A549 (cell line): ENCODE data around the gene FAR2. TPM values are rescaled to one million over a fixed set of nuclear protein-coding genes. Genes with fewer than 3 reads are reported as not detected.
"Not testable (repeated sequence)": the region's sequence is repeated elsewhere in the genome, so short reads cannot be mapped to it uniquely, and the experiment has no call there.

Source experiments
- ATAC-seq, 2 experiments: fragments of 200-7000 bp in 1 of 2; fragments of >200 bp in 1 of 2; cut with Nextera tagmentation in 1 of 2; cut with Tn5 transposase in 1 of 2; 3 replicates each; pipeline versions ENCODE4 v1.8.0 to v1.9.1; 2018 to 2020; ENCODE audit warnings: mild to moderate bottlenecking in 1 of 2, moderate library complexity in 1 of 2
- CTCF ChIA-PET: fragments of 300-600 bp; sonication (Branson Sonifier 250); formaldehyde crosslinking; extraction: SDS; loops from one replicate; lab custom pipeline; 2021; ENCODE audit warnings: antibody characterized with exemption, inconsistent platforms; lab: Yijun Ruan, JAX
- POLR2A ChIA-PET: fragments of 350-600 bp; formaldehyde crosslinking; extraction: SDS; loops from one replicate; lab custom pipeline; 2021; ENCODE audit warnings: antibody characterized with exemption, inconsistent platforms; lab: Yijun Ruan, JAX
- DNase-seq, 2 experiments: peaks; one replicate each; pipeline versions ENCODE4 v3.0.0 to v3.0.0-alpha.2; 2011 to 2016; ENCODE audit warnings: low read depth in 1 of 2, low spot score in 1 of 2
- FAIRE-seq: peaks from 2 replicates; lab custom pipeline; 2011; peaks lifted over from hg19 to GRCh38; lab: Jason Lieb, UNC
- H3K27ac ChIP-seq, 2 experiments: fragments of >200 bp; sonication (Bioruptor Twin); formaldehyde crosslinking; 3 replicates each; pipeline ENCODE4 v1.5.1; 2016 to 2017
- H3K4me1 ChIP-seq: fragments of >200 bp; sonication (Bioruptor Twin); formaldehyde crosslinking; 3 replicates; pipeline ENCODE4 v1.6.1; 2016
- H3K4me2 ChIP-seq: fragments of >200 bp; sonication (Bioruptor Twin); formaldehyde crosslinking; 3 replicates; pipeline ENCODE4 v1.6.1; 2016
- H3K4me3 ChIP-seq: fragments of >200 bp; sonication (Bioruptor Twin); formaldehyde crosslinking; 3 replicates; pipeline ENCODE4 v1.5.1; 2016
- H3K9me3 ChIP-seq: fragments of >200 bp; sonication (Bioruptor Twin); formaldehyde crosslinking; 3 replicates; pipeline ENCODE4 v1.6.1; 2016
- CBX2 ChIP-seq: fragments of 200-600 bp; sonication (generic); IDR thresholded peaks from 2 replicates; pipeline ENCODE4 v1.6.1; 2016; ENCODE audit warnings: low read depth, mild to moderate bottlenecking, borderline replicate concordance
- CEBPB ChIP-seq, 2 experiments: fragments of >200 bp in 1 of 2; sonication (Bioruptor Twin) in 1 of 2; formaldehyde crosslinking in 1 of 2; IDR thresholded peaks; 2 replicates each; pipeline ENCODE4 v1.6.1; 2012 to 2016
- EP300 ChIP-seq, 2 experiments: fragments of >200 bp; sonication (Bioruptor Twin); formaldehyde crosslinking; IDR thresholded peaks; 2 replicates in 1 of 2; 3 replicates in 1 of 2; pipeline ENCODE4 v1.6.1; 2016 to 2017
- FOSB ChIP-seq: fragments of 250-450 bp; sonication (Bioruptor Pico); IDR thresholded peaks from 2 replicates; pipeline ENCODE4 v1.5.0; 2020; ENCODE audit warnings: mild to moderate bottlenecking, moderate library complexity
- HDAC2 ChIP-seq: fragments of 200-600 bp; sonication (generic); IDR thresholded peaks from 2 replicates; pipeline ENCODE4 v1.6.1; 2016
- HEYL ChIP-seq: fragments of 250-450 bp; sonication (Bioruptor Pico); IDR thresholded peaks from 2 replicates; pipeline ENCODE4 v1.8.0; 2021; ENCODE audit warnings: mild to moderate bottlenecking, moderate library complexity
- HOXA7 ChIP-seq: fragments of 250-450 bp; sonication (Bioruptor Pico); IDR thresholded peaks from 2 replicates; pipeline ENCODE4 v1.5.0; 2020; ENCODE audit warnings: mild to moderate bottlenecking, moderate library complexity
- JUN ChIP-seq, 2 experiments: fragments of >200 bp; sonication (Bioruptor Twin); formaldehyde crosslinking; IDR thresholded peaks; 2 replicates in 1 of 2; 3 replicates in 1 of 2; pipeline ENCODE4 v1.6.1; 2016 to 2017
- JUNB ChIP-seq: fragments of >200 bp; sonication (Bioruptor Twin); formaldehyde crosslinking; IDR thresholded peaks from 2 replicates; pipeline ENCODE4 v1.6.1; 2016
- KDM5A ChIP-seq: fragments of 200-600 bp; sonication (generic); IDR thresholded peaks from 2 replicates; pipeline ENCODE4 v1.6.1; 2016; ENCODE audit warnings: antibody characterized with exemption, mild to moderate bottlenecking
- MAFK ChIP-seq: fragments of 450-650 bp; IDR thresholded peaks from 2 replicates; pipeline ENCODE4 v1.6.1; 2014; ENCODE audit not compliant: partially characterized antibody
- MYC ChIP-seq: IDR thresholded peaks from 2 replicates; pipeline ENCODE4 v1.6.1; 2012; ENCODE audit warnings: mild to moderate bottlenecking, inconsistent platforms, low read length, improper control_type of control experiment, borderline replicate concordance
- NPAS2 ChIP-seq: fragments of 250-450 bp; sonication (Bioruptor Pico); IDR thresholded peaks from 2 replicates; pipeline ENCODE4 v1.8.0; 2022; ENCODE audit warnings: mild to moderate bottlenecking, moderate library complexity, borderline replicate concordance
- RAD21 ChIP-seq, 2 experiments: fragments of >200 bp in 1 of 2; sonication (Bioruptor Twin) in 1 of 2; formaldehyde crosslinking in 1 of 2; IDR thresholded peaks in 1 of 2; conservative IDR thresholded peaks in 1 of 2; 2 replicates in 1 of 2; 3 replicates in 1 of 2; pipeline ENCODE4 v1.6.1; 2012 to 2018; ENCODE audit warnings: inconsistent platforms in 1 of 2
- RARB ChIP-seq: fragments of 250-450 bp; sonication (Bioruptor Pico); IDR thresholded peaks from 2 replicates; pipeline ENCODE4 v1.8.0; 2021; ENCODE audit warnings: mild to moderate bottlenecking, moderate library complexity
- RNF2 ChIP-seq: fragments of 200-600 bp; sonication (generic); IDR thresholded peaks from 2 replicates; pipeline ENCODE4 v1.6.1; 2016; ENCODE audit warnings: low read depth, mild to moderate bottlenecking, antibody characterized with exemption, moderate library complexity, borderline replicate concordance
- SMC3 ChIP-seq: fragments of >200 bp; sonication (Bioruptor Twin); formaldehyde crosslinking; IDR thresholded peaks from 3 replicates; pipeline ENCODE4 v1.6.1; 2018; ENCODE audit warnings: inconsistent platforms
- SREBF2 ChIP-seq: fragments of 450-650 bp; IDR thresholded peaks from 2 replicates; pipeline ENCODE4 v1.6.1; 2014; ENCODE audit warnings: mild to moderate bottlenecking, moderate library complexity
- ZSCAN20 ChIP-seq: fragments of 250-450 bp; sonication (Bioruptor Pico); IDR thresholded peaks from 2 replicates; pipeline ENCODE4 v1.8.0; 2022; ENCODE audit warnings: mild to moderate bottlenecking, moderate library complexity
- WGBS: methylation state at CpG from one replicate; pipeline ENCODE4 v1.1.6; 2017; ENCODE audit errors: missing lambda C conversion rate; 5-methylcytosine and 5-hydroxymethylcytosine counted together
- polyA plus RNA-seq, 4 experiments: library from polyadenylated mRNA; depleted of rRNA in 3 of 4; stranded (reverse); fragments of >200 nt; fragmentation: RNase III in 1 of 4; extraction: RNeasy Plus Mini Kit Qiagen cat#74134 plus additional on column Dnase treatment in 1 of 4; gene quantifications; 2 replicates in 3 of 4; 3 replicates in 1 of 4; pipeline ENCODE4 v1.2.3, GENCODE V29; 2011 to 2017
- TF ChIP-seq, protein P1 (sequence below): fragments of >200 bp; sonication (Bioruptor Twin); formaldehyde crosslinking; IDR thresholded peaks from 3 replicates; pipeline ENCODE4 v1.6.1; 2016
- TF ChIP-seq, protein P2 (sequence below): fragments of >200 bp; sonication (Bioruptor Twin); formaldehyde crosslinking; IDR thresholded peaks from 2 replicates; pipeline ENCODE4 v1.6.1; 2016
- TF ChIP-seq, protein P3 (sequence below): IDR thresholded peaks from 2 replicates; pipeline ENCODE4 v1.6.1; 2012; ENCODE audit warnings: low read depth, borderline replicate concordance
- TF ChIP-seq, protein P4 (sequence below): fragments of 450-650 bp; IDR thresholded peaks from 2 replicates; pipeline ENCODE4 v1.6.1; 2014; ENCODE audit warnings: antibody characterized with exemption

The FAR2 gene
- polyA plus RNA-seq, 2 of the 4 experiments (the other 2 are of a cell fraction), result 0.06 TPM; not detected in 1

DNA sequence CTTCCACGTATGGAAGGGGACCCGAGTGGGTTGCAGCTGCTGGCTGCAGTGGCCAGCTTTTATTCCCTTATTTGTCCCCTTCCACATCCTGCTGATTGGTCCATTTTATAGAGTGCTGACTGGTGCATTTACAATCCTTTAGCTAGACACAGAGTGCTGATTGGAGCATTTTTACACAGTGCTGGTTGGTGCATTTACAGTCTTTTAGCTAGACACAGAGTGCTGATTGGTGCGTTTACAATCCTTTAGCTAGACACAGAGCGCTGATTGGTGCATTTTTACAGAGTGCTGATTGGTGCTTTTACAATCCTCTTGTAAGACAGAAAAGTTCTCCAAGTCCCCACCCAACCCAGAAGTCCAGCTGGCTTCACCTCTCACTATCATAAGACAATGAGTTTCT is 33.2 kb downstream of the FAR2 start:
- CTCF ChIA-PET, result interaction anchor here (0.6 kb wide), 1 partner anchor 120 kb away, joined by 3 read pairs; no protein-coding TSS in a partner anchor
- WGBS, result 32% methylated on average over 4 of the region's 4 CpGs

DNA sequence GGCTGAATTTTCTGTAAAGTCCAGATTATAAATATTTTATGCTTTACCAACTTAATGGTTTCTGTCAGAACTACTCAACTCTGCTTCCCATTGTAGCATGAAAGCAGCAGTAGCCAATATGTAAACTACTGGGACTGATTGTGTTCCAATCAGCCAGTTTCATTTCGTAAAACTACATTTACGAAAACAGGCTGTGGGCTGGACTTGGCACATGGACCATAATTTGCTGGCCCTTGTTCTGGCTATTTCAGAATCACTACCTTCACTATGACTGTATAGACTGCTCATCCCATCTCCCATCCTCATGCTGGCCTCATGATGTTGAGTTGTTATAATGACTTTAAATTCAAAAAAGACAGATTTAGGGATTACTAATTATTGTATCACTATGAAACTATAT is 38.7 kb downstream of the FAR2 start:
- no peak overlapping the region for H3K4me2 ChIP-seq
- H3K27ac ChIP-seq, result no peak overlapping the region
- ChIA-PET CTCF (interaction anchor here (1.1 kb wide), 1 partner anchor 28 kb away, joined by 3 read pairs; no protein-coding TSS in a partner anchor), POLR2A (no interaction called here)
- FAIRE-seq, result no peak
- 19% methylated on average over 2 of the region's 2 CpGs for WGBS
- H3K4me3 ChIP-seq, result no peak overlapping the region
- DNase-seq, result no peak
- ATAC-seq, result no peak
- no peaks in the 10 kb centered on the region for H3K9me3 ChIP-seq
- H3K4me1 ChIP-seq, result no peaks in the 10 kb centered on the region
- TF ChIP-seq ZSCAN20 (CRISPR knock-in tag) (no peak), RNF2 (no peak), CEBPB (IDR thresholded peaks at IDR 0.05) (no peak), KDM5A (no peak), JUNB (no peak), JUN (IDR thresholded peaks at IDR 0.05) (no peak), NPAS2 (CRISPR knock-in tag) (no peak), HEYL (CRISPR knock-in tag) (no peak), EP300 (IDR thresholded peaks at IDR 0.05) (no peak), SMC3 (no peak), MYC (no peak), SREBF2 (no peak)
- TF ChIP-seq, protein P1, sequence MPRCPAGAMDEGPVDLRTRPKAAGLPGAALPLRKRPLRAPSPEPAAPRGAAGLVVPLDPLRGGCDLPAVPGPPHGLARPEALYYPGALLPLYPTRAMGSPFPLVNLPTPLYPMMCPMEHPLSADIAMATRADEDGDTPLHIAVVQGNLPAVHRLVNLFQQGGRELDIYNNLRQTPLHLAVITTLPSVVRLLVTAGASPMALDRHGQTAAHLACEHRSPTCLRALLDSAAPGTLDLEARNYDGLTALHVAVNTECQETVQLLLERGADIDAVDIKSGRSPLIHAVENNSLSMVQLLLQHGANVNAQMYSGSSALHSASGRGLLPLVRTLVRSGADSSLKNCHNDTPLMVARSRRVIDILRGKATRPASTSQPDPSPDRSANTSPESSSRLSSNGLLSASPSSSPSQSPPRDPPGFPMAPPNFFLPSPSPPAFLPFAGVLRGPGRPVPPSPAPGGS, result no peak
- TF ChIP-seq, protein P2, sequence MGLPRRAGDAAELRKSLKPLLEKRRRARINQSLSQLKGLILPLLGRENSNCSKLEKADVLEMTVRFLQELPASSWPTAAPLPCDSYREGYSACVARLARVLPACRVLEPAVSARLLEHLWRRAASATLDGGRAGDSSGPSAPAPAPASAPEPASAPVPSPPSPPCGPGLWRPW, result no peak
- TF ChIP-seq, protein P3, sequence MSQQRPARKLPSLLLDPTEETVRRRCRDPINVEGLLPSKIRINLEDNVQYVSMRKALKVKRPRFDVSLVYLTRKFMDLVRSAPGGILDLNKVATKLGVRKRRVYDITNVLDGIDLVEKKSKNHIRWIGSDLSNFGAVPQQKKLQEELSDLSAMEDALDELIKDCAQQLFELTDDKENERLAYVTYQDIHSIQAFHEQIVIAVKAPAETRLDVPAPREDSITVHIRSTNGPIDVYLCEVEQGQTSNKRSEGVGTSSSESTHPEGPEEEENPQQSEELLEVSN, result no peak

More for the DNA sequence above, 33.2 kb downstream of the FAR2 start:
- FAIRE-seq, H3K4me2 ChIP-seq, DNase-seq, H3K9me3 ChIP-seq, H3K27ac ChIP-seq, ATAC-seq, H3K4me1 ChIP-seq, POLR2A ChIA-PET, H3K4me3 ChIP-seq: not testable (repeated sequence)
- peak; percentile 41 for TF ChIP-seq MAFK

DNA sequence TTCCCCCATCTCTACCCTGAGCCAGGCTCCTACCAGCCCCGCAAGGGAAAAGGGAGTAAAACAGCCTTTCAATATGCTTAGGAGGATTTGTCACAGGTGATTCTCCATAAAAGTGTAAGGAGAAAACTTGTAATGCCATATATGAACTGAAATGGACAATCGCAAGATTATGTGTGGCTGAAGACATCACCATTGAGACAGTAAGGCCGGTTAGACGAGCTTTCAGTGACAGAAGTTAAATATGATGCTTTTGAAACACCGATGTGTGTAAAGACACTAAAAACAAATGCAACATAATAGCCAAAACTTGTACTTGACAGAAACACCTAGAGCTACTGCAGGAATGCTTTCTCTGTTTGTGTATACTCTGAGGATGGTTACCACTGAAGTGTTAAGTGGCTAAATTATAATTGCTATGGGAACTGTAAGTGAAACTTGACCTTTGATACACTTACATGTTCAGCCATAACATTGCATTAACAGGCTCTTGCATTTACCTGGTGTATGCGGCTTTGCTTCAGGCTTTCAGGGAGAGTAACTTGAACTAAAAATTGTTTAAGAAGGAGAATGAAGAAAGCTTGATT is 42.3 kb downstream of the FAR2 start:
- no peaks in the 10 kb centered on the region for H3K4me1 ChIP-seq
- POLR2A ChIA-PET, result no interaction called here
- TF ChIP-seq, protein P3, result no peak
- TF ChIP-seq NPAS2 (CRISPR knock-in tag) (no peak), HOXA7 (no peak), EP300 (IDR thresholded peaks at IDR 0.05) (no peak), FOSB (no peak), CBX2 (no peak), RARB (CRISPR knock-in tag) (no peak), RAD21 (conservative IDR thresholded peaks at IDR 0.05 in 1 of 2, IDR thresholded peaks at IDR 0.05 in 1 of 2) (no peak), HDAC2 (no peak)
- TF ChIP-seq, protein P4, sequence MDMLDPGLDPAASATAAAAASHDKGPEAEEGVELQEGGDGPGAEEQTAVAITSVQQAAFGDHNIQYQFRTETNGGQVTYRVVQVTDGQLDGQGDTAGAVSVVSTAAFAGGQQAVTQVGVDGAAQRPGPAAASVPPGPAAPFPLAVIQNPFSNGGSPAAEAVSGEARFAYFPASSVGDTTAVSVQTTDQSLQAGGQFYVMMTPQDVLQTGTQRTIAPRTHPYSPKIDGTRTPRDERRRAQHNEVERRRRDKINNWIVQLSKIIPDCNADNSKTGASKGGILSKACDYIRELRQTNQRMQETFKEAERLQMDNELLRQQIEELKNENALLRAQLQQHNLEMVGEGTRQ, result no peak
- ATAC-seq (no peak), FAIRE-seq (no peak), DNase-seq (no peak)
- H3K4me2 ChIP-seq, result no peak overlapping the region
- H3K27ac ChIP-seq, result no peak overlapping the region
- CTCF ChIA-PET, result no interaction called here
- whole genome bisulfite sequencing, result 23% methylated on average over 6 of the region's 6 CpGs
- no peaks in the 10 kb centered on the region for H3K9me3 ChIP-seq
- no peak overlapping the region for H3K4me3 ChIP-seq
